ENCODE measurements around the gene MYL4. TPM values are rescaled to one million over a fixed set of nuclear protein-coding genes. Genes with fewer than 3 reads are reported as not detected.

Gene MYL4
- total and polyA plus RNA-seq, 2 of the 8 experiments (the other 6 are each of a cell fraction or from before 2014, with no cell fraction given): 0.12 TPM; not detected in 1

DNA sequence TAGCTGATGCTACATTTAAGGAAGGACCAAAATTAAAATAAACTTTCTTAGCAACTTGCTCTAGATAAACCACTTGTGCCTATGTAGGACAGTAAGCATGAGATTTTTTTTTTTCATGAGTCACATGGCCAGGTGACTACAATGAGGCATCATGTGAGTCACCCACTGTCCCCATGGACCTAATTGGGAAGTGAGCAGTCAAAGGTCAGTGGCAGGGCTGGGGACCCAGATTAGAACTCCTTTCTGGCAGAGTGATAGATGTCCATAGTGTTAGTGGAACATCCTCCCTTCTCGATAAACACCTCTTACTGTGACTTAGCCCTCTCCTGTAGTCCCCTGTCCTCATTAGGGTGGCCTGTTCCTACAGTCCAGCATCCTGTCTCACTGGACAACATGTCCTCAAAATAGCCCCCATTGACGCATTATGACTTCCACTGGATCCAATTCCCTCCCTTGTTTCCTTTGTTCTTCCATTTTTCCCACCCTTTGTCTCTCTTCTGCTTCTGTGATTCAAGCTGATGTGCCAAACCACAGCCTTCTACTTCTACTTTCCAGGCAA lies 56.9 kb downstream of the MYL4 start:
- Histone ChIP-seq H3K27ac (ENCODE audit: low read depth, low read length) (no peak overlapping the region), H2BK120ac (replicated peaks; ENCODE audit: low read depth, low read length) (no peak overlapping the region), H2BK12ac (ENCODE audit: low read depth, low read length) (no peak overlapping the region), H3K36me3 (ENCODE audit: control insufficient read depth in 2 of 4, insufficient read depth in 4 of 4, low read length in 3 of 4) (no peaks in the 10 kb centered on the region), H3K23me2 (ENCODE audit: low read depth, low read length) (no peaks in the 10 kb centered on the region), H4K5ac (ENCODE audit: insufficient read length, low read depth, low read length) (no peak overlapping the region), H4K91ac (replicated peaks; ENCODE audit: insufficient read length, low read length) (no peak overlapping the region), H4K20me1 (replicated peaks in 1 of 2; ENCODE audit: control insufficient read depth in 1 of 2, insufficient read depth in 2 of 2, low read length in 2 of 2) (no peaks in the 10 kb centered on the region), H3K4ac (replicated peaks; ENCODE audit: insufficient read length, low read depth, low read length) (no peak overlapping the region), H3K4me1 (replicated peaks in 1 of 4; ENCODE audit: control insufficient read depth in 3 of 4, insufficient read depth in 4 of 4, low read length in 3 of 4) (no peaks in the 10 kb centered on the region), H3K23ac (ENCODE audit: insufficient read length) (no peak overlapping the region), H3K4me3 (ENCODE audit: extremely low read depth in 1 of 4, insufficient read depth in 2 of 4, low read depth in 3 of 4, low read length in 4 of 4) (no peak overlapping the region), H3K9me3 (ENCODE audit: insufficient read depth in 2 of 2, low read depth in 1 of 2, low read length in 1 of 2) (peaks cover 6% of the 10 kb centered on the region in 2 experiments; a peak in 1 of 4 replicates), H4K8ac (ENCODE audit: extremely low read depth, insufficient read depth, low read length) (no peak overlapping the region; the same call in 1 of the 2 replicates), H2BK20ac (ENCODE audit: low read length) (no peak overlapping the region), H3K79me1 (ENCODE audit: low read depth, low read length) (no peaks in the 10 kb centered on the region), H2BK5ac (ENCODE audit: low read depth, low read length) (no peak overlapping the region), H3K18ac (ENCODE audit: extremely low read depth, low read length) (no peak overlapping the region), H3K79me2 (ENCODE audit: control insufficient read depth in 1 of 2, insufficient read depth in 2 of 2, low read length in 2 of 2) (no peaks in the 10 kb centered on the region), H3K4me2 (ENCODE audit: insufficient read depth in 1 of 2, low read depth in 2 of 2, low read length in 2 of 2) (no peak overlapping the region), H2BK15ac (ENCODE audit: low read length) (no peak overlapping the region), H2AK5ac (ENCODE audit: low read depth, low read length) (no peak overlapping the region), H3K56ac (replicated peaks; ENCODE audit: insufficient read length, low read depth, low read length) (no peak overlapping the region), H3K14ac (ENCODE audit: insufficient read length) (no peak overlapping the region), H3K9ac (replicated peaks in 1 of 4; ENCODE audit: extremely low read depth in 1 of 4, low read depth in 3 of 4, low read length in 3 of 4) (no peak overlapping the region), H2AFZ (ENCODE audit: low read length) (no peak overlapping the region), H3K27me3 (replicated peaks in 1 of 4; ENCODE audit: control insufficient read depth in 3 of 4, extremely low read depth in 1 of 4, insufficient read depth in 3 of 4, low read length in 3 of 4) (no peaks in the 10 kb centered on the region)
- ChIA-PET POLR2A (ENCODE audit: partially characterized antibody) (no interaction called here), CTCF (ENCODE audit: partially characterized antibody) (interaction anchor here (1.2 kb wide), 1 partner anchor 44 kb away, joined by 3 read pairs; no protein-coding TSS in a partner anchor)
- DNase-seq (ENCODE audit: low read depth in 1 of 2, low spot score in 2 of 2) (no peak), FAIRE-seq (no peak)
- WGBS, 2 experiments (ENCODE audit: extremely low coverage in 1 of 2, insufficient coverage in 1 of 2, insufficient read length in 1 of 2, insufficient replicate concordance in 2 of 2, low coverage in 1 of 2, low lambda C conversion rate in 2 of 2, missing lambda C conversion rate in 1 of 2): 94% methylated on average over 2 of the region's 2 CpGs; no CpG with 5 or more reads in 1 of the 2 experiments
- TF ChIP-seq BCL11A (IDR thresholded peaks at IDR 0.05; ENCODE audit: low read depth in 2 of 2, low read length in 2 of 2) (no peak), KDM1A (IDR thresholded peaks at IDR 0.05; ENCODE audit: borderline replicate concordance, low read length) (no peak), RNF2 (IDR thresholded peaks at IDR 0.05; ENCODE audit: borderline replicate concordance, low read depth, low read length, missing control alignments, poor library complexity, severe bottlenecking) (no peak), NANOG (IDR thresholded peaks at IDR 0.05; ENCODE audit: insufficient read depth, low read depth, low read length, poor library complexity, severe bottlenecking) (no peak), ZNF274 (IDR thresholded peaks at IDR 0.05; ENCODE audit: borderline replicate concordance, extremely low read depth, low read length) (no peak), CBX5 (IDR thresholded peaks at IDR 0.05; ENCODE audit: low read depth, low read length) (no peak), CEBPB (IDR thresholded peaks at IDR 0.05; ENCODE audit: low read depth, low read length) (no peak), RXRA (IDR thresholded peaks at IDR 0.05; ENCODE audit: insufficient read depth, low read depth, low read length) (no peak), CHD2 (IDR thresholded peaks at IDR 0.05; ENCODE audit: low read length) (no peak), RFX5 (IDR thresholded peaks at IDR 0.05; ENCODE audit: borderline replicate concordance, low read depth, low read length) (no peak), EP300 (IDR thresholded peaks at IDR 0.05; ENCODE audit: borderline replicate concordance in 1 of 2, low read depth in 2 of 2, low read length in 2 of 2) (no peak), SIX5 (IDR thresholded peaks at IDR 0.05; ENCODE audit: low read depth, low read length) (no peak), SIN3A (conservative IDR thresholded peaks at IDR 0.05 in 1 of 2, IDR thresholded peaks at IDR 0.05 in 1 of 2; ENCODE audit: low read depth in 1 of 2, low read length in 2 of 2) (no peak)
